GM12878 (cell line): Measurements from ENCODE around the gene CTNNBL1. TPM values are rescaled to one million over a fixed set of nuclear protein-coding genes. Genes with fewer than 3 reads are reported as not detected.

ENCODE experiments used
- CBX3 ChIP-seq: fragments of 200-600 bp; sonication (generic); IDR thresholded peaks from 2 replicates; pipeline ENCODE4 v1.6.1; 2016; ENCODE audit warnings: low read depth, borderline replicate concordance
- PAX5 ChIP-seq: IDR thresholded peaks from 2 replicates; pipeline ENCODE4 v1.6.1; 2011; ENCODE audit warnings: low read depth, low read length, borderline replicate concordance
- RCOR1 ChIP-seq: conservative IDR thresholded peaks from 2 replicates; pipeline ENCODE4 v1.6.1; 2012; ENCODE audit warnings: low read depth, low read length, improper control_type of control experiment
- SIX5 ChIP-seq: IDR thresholded peaks from 2 replicates; pipeline ENCODE4 v1.6.1; 2011; ENCODE audit warnings: mild to moderate bottlenecking, low read depth, low read length, moderate library complexity; ENCODE audit not compliant: severe bottlenecking
- YY1 ChIP-seq: IDR thresholded peaks from 2 replicates; pipeline ENCODE4 v1.6.1; 2011; ENCODE audit warnings: low read depth, mild to moderate bottlenecking, low read length
- polyA plus RNA-seq, 11 experiments: library from polyadenylated mRNA; depleted of rRNA in 4 of 11; unstranded in 6 of 11; stranded (reverse) in 5 of 11; fragments of >200 nt; fragmentation: Nextera tagmentation in 4 of 11; fragmentation: Illumina TruSeq in 1 of 11; extraction: Ambion mirVana in 4 of 11; extraction: Trizol in 1 of 11; gene quantifications; 1 replicate in 1 of 11; 2 replicates in 10 of 11; pipeline versions ENCODE4 v1.2.1 to v1.2.3, GENCODE V29; 2011 to 2016; ENCODE audit warnings: inconsistent platforms in 2 of 11, missing spikeins in 2 of 11, low read depth in 1 of 11
- total RNA-seq, 4 experiments: library from RNA; depleted of rRNA in 3 of 4; stranded (reverse); fragments of >200 nt in 3 of 4; fragmentation: Illumina TruSeq in 1 of 4; extraction: Trizol in 1 of 4; gene quantifications; 2 replicates each; pipeline versions ENCODE4 v1.2.1 to v1.2.3, GENCODE V29; 2013 to 2021
- TF ChIP-seq, protein P1 (sequence below): IDR thresholded peaks from 2 replicates; pipeline ENCODE4 v1.6.1; 2012; ENCODE audit warnings: improper control_type of control experiment, low read depth, low read length; ENCODE audit not compliant: insufficient replicate concordance
- TF ChIP-seq, protein P2 (sequence below): fragments of 450-650 bp; IDR thresholded peaks from 2 replicates; pipeline ENCODE4 v1.6.1; 2018; ENCODE audit warnings: mild to moderate bottlenecking, low read depth, moderate library complexity; ENCODE audit not compliant: partially characterized antibody

CTNNBL1 gene
- total and polyA plus RNA-seq, 10 of the 15 experiments (the other 5 are each of a cell fraction or from before 2014, with no cell fraction given) = 43.1 to 102 (median 67.8) TPM

DNA sequence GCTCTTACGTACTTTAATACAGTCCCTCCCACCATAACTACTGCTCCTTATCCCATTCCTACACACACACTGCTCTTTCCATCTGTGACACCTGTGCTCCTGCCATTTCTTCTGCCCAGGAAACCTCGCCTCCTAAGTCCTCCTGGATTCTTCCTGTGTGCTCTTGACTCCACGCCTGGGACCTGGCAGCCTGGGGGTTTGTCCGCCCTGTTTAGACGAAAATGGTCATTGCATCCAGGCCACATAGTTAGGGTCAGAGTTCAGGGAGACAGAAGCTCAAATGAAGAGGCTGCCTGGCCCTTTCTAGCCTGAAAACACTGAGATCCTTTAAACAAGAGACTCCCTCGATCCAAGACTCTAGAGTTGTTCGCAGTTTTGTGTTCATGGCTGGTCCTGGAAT lies 17.4 kb upstream of the CTNNBL1 start (continued):
- TF ChIP-seq, protein P1, sequence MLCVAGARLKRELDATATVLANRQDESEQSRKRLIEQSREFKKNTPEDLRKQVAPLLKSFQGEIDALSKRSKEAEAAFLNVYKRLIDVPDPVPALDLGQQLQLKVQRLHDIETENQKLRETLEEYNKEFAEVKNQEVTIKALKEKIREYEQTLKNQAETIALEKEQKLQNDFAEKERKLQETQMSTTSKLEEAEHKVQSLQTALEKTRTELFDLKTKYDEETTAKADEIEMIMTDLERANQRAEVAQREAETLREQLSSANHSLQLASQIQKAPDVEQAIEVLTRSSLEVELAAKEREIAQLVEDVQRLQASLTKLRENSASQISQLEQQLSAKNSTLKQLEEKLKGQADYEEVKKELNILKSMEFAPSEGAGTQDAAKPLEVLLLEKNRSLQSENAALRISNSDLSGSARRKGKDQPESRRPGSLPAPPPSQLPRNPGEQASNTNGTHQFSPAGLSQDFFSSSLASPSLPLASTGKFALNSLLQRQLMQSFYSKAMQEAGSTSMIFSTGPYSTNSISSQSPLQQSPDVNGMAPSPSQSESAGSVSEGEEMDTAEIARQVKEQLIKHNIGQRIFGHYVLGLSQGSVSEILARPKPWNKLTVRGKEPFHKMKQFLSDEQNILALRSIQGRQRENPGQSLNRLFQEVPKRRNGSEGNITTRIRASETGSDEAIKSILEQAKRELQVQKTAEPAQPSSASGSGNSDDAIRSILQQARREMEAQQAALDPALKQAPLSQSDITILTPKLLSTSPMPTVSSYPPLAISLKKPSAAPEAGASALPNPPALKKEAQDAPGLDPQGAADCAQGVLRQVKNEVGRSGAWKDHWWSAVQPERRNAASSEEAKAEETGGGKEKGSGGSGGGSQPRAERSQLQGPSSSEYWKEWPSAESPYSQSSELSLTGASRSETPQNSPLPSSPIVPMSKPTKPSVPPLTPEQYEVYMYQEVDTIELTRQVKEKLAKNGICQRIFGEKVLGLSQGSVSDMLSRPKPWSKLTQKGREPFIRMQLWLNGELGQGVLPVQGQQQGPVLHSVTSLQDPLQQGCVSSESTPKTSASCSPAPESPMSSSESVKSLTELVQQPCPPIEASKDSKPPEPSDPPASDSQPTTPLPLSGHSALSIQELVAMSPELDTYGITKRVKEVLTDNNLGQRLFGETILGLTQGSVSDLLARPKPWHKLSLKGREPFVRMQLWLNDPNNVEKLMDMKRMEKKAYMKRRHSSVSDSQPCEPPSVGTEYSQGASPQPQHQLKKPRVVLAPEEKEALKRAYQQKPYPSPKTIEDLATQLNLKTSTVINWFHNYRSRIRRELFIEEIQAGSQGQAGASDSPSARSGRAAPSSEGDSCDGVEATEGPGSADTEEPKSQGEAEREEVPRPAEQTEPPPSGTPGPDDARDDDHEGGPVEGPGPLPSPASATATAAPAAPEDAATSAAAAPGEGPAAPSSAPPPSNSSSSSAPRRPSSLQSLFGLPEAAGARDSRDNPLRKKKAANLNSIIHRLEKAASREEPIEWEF = no peak
- no peak for TF ChIP-seq RCOR1
- TF ChIP-seq, protein P2, sequence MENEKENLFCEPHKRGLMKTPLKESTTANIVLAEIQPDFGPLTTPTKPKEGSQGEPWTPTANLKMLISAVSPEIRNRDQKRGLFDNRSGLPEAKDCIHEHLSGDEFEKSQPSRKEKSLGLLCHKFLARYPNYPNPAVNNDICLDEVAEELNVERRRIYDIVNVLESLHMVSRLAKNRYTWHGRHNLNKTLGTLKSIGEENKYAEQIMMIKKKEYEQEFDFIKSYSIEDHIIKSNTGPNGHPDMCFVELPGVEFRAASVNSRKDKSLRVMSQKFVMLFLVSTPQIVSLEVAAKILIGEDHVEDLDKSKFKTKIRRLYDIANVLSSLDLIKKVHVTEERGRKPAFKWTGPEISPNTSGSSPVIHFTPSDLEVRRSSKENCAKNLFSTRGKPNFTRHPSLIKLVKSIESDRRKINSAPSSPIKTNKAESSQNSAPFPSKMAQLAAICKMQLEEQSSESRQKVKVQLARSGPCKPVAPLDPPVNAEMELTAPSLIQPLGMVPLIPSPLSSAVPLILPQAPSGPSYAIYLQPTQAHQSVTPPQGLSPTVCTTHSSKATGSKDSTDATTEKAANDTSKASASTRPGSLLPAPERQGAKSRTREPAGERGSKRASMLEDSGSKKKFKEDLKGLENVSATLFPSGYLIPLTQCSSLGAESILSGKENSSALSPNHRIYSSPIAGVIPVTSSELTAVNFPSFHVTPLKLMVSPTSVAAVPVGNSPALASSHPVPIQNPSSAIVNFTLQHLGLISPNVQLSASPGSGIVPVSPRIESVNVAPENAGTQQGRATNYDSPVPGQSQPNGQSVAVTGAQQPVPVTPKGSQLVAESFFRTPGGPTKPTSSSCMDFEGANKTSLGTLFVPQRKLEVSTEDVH = no peak
- TF ChIP-seq SIX5 = no peak
- TF ChIP-seq PAX5 = no peak
- TF ChIP-seq CBX3 = no peak
- TF ChIP-seq YY1 = no peak
- TF ChIP-seq, all 136 proteins: peak for 0
